K562 (cell line): ENCODE measurements around the gene C11orf54.

Experiments
- EZH2 ChIP-seq: IDR thresholded peaks from 2 replicates; pipeline ENCODE4 v1.6.1; 2012; ENCODE audit warnings: low read depth, mild to moderate bottlenecking, inconsistent platforms, low read length, borderline replicate concordance
- FOXM1 ChIP-seq, 2 experiments: fragments of 450-650 bp in 1 of 2; sonication (generic) in 1 of 2; formaldehyde crosslinking in 1 of 2; IDR thresholded peaks; 2 replicates each; pipeline versions ENCODE4 v1.6.1 to v1.9.0; 2017 to 2022; ENCODE audit warnings: low read depth in 2 of 2, mild to moderate bottlenecking in 2 of 2, missing genetic modification reagents in 1 of 2, moderate library complexity in 1 of 2
- HDAC2 ChIP-seq: fragments of 450-650 bp; IDR thresholded peaks from 2 replicates; pipeline ENCODE4 v1.6.1; 2016; ENCODE audit warnings: mild to moderate bottlenecking
- MAX ChIP-seq: sonication (generic); formaldehyde crosslinking; IDR thresholded peaks from 2 replicates; pipeline ENCODE4 v1.9.0; 2022; ENCODE audit warnings: mild to moderate bottlenecking, missing genetic modification reagents
- MYC ChIP-seq, 2 experiments: fragments of 250-450 bp in 1 of 2; sonication (Bioruptor Pico) in 1 of 2; IDR thresholded peaks; 2 replicates each; pipeline versions ENCODE4 v1.5.1 to v1.6.1; 2012 to 2021; ENCODE audit warnings: low read depth in 2 of 2, borderline replicate concordance in 1 of 2, improper control_type of control experiment in 1 of 2, low read length in 1 of 2, mild to moderate bottlenecking in 1 of 2, moderate library complexity in 1 of 2
- POLR2A ChIP-seq: fragments of 450-650 bp; conservative IDR thresholded peaks from 2 replicates; pipeline ENCODE4 v1.6.1; 2016
- TF ChIP-seq, protein P1 (sequence below), 3 experiments: IDR thresholded peaks in 2 of 3; conservative IDR thresholded peaks in 1 of 3; 2 replicates each; pipeline ENCODE4 v1.5.1; 2011 to 2012; ENCODE audit warnings: low read length in 3 of 3, mild to moderate bottlenecking in 3 of 3, control low read depth in 2 of 3, improper control_type of control experiment in 1 of 3, inconsistent platforms in 1 of 3, low read depth in 1 of 3, mixed read lengths in 1 of 3, moderate library complexity in 1 of 3; ENCODE audit not compliant: insufficient read depth in 2 of 3
- TF ChIP-seq, protein P2 (sequence below): sonication (generic); formaldehyde crosslinking; IDR thresholded peaks from 2 replicates; pipeline ENCODE4 v1.8.0; 2022; ENCODE audit warnings: missing genetic modification reagents, mild to moderate bottlenecking, borderline replicate concordance
- TF ChIP-seq, protein P3 (sequence below): fragments of 450-650 bp; formaldehyde crosslinking; IDR thresholded peaks from 2 replicates; pipeline ENCODE4 v1.4.0; 2020; ENCODE audit warnings: mild to moderate bottlenecking, mixed read lengths

GRCh38 chr11:93704237-93704636 lies 37.2 kb upstream of the C11orf54 start:
- TF ChIP-seq, protein P1, sequence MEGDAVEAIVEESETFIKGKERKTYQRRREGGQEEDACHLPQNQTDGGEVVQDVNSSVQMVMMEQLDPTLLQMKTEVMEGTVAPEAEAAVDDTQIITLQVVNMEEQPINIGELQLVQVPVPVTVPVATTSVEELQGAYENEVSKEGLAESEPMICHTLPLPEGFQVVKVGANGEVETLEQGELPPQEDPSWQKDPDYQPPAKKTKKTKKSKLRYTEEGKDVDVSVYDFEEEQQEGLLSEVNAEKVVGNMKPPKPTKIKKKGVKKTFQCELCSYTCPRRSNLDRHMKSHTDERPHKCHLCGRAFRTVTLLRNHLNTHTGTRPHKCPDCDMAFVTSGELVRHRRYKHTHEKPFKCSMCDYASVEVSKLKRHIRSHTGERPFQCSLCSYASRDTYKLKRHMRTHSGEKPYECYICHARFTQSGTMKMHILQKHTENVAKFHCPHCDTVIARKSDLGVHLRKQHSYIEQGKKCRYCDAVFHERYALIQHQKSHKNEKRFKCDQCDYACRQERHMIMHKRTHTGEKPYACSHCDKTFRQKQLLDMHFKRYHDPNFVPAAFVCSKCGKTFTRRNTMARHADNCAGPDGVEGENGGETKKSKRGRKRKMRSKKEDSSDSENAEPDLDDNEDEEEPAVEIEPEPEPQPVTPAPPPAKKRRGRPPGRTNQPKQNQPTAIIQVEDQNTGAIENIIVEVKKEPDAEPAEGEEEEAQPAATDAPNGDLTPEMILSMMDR (IDR thresholded peaks at IDR 0.05 in 2 of 3, conservative IDR thresholded peaks at IDR 0.05 in 1 of 3; ENCODE audit: insufficient read depth in 2 of 3, low read depth in 1 of 3, low read length in 3 of 3): peak in 2 of 3 experiments; percentile 23 to 32; a peak in 1 of 6 replicates
- TF ChIP-seq, protein P2, sequence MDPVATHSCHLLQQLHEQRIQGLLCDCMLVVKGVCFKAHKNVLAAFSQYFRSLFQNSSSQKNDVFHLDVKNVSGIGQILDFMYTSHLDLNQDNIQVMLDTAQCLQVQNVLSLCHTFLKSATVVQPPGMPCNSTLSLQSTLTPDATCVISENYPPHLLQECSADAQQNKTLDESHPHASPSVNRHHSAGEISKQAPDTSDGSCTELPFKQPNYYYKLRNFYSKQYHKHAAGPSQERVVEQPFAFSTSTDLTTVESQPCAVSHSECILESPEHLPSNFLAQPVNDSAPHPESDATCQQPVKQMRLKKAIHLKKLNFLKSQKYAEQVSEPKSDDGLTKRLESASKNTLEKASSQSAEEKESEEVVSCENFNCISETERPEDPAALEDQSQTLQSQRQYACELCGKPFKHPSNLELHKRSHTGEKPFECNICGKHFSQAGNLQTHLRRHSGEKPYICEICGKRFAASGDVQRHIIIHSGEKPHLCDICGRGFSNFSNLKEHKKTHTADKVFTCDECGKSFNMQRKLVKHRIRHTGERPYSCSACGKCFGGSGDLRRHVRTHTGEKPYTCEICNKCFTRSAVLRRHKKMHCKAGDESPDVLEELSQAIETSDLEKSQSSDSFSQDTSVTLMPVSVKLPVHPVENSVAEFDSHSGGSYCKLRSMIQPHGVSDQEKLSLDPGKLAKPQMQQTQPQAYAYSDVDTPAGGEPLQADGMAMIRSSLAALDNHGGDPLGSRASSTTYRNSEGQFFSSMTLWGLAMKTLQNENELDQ (CRISPR knock-in tag): no peak
- TF ChIP-seq POLR2A (no peak), EZH2 (no peak), MYC (IDR thresholded peaks at IDR 0.05; ENCODE audit: low read depth, low read length) (no peak), MYC (CRISPR knock-in tag; IDR thresholded peaks at IDR 0.05; ENCODE audit: borderline replicate concordance, low read depth) (no peak), HDAC2 (no peak), MAX (CRISPR knock-in tag) (no peak), FOXM1 (IDR thresholded peaks at IDR 0.05; ENCODE audit: low read depth) (no peak), FOXM1 (CRISPR knock-in tag; IDR thresholded peaks at IDR 0.05; ENCODE audit: low read depth) (no peak)
- TF ChIP-seq, protein P3, sequence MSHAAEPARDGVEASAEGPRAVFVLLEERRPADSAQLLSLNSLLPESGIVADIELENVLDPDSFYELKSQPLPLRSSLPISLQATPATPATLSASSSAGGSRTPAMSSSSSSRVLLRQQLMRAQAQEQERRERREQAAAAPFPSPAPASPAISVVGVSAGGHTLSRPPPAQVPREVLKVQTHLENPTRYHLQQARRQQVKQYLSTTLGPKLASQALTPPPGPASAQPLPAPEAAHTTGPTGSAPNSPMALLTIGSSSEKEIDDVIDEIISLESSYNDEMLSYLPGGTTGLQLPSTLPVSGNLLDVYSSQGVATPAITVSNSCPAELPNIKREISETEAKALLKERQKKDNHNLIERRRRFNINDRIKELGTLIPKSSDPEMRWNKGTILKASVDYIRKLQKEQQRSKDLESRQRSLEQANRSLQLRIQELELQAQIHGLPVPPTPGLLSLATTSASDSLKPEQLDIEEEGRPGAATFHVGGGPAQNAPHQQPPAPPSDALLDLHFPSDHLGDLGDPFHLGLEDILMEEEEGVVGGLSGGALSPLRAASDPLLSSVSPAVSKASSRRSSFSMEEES (CRISPR knock-in tag): no peak
